ENCODE results near the gene MYH14.
"Not testable (repeated sequence)": the region's sequence is repeated elsewhere in the genome, so short reads cannot be mapped to it uniquely, and the experiment has no call there.

The MYH14 gene

DNA sequence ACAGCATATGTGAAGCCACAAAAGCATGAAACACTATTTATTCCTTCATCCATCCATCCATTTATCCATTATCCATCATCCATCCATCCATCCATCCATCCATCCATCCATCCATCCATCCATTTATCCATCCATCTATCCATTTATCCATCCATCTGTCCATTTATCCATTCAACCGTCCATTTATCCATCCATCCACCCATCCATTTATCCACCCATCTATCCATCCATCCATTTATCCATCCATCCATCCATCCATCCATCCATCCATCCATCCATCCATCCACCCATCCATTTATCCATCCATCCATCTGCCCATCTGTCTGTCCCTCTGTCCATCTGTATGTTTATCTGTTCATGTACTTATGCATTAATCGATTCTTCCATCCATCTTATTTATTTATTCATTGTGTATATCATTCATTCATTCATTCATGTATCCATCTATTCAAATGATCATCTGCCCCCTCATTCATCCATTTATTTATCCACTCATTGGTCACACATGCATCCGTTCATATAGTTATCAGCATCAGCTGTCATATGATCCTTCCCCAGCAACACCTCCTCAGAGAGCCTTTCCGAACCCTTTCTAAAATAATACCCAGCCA, 7.0 kb upstream of the MYH14 start:
- no peak for DNase-seq

DNA sequence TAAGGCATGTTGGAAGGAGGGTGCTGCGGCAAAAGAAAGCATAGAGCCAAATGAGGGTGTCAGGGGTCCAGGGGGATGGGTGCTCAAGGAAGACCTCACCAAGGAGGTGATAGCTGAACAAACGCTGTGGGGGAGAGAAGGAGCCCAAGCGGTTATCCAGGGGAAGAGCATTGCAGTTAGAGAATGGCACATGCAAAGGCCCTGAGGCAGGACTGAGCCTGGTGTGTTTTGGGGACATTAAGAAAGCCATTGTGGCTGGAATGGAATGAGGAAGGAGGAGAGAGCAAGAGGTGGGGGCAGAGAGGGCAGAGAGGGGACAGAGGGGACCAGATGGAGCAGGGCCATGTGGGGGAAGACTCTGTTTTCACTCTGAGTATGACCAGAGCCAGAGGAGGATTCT, 6.1 kb upstream of the MYH14 start:
- DNase-seq: no peak

DNA sequence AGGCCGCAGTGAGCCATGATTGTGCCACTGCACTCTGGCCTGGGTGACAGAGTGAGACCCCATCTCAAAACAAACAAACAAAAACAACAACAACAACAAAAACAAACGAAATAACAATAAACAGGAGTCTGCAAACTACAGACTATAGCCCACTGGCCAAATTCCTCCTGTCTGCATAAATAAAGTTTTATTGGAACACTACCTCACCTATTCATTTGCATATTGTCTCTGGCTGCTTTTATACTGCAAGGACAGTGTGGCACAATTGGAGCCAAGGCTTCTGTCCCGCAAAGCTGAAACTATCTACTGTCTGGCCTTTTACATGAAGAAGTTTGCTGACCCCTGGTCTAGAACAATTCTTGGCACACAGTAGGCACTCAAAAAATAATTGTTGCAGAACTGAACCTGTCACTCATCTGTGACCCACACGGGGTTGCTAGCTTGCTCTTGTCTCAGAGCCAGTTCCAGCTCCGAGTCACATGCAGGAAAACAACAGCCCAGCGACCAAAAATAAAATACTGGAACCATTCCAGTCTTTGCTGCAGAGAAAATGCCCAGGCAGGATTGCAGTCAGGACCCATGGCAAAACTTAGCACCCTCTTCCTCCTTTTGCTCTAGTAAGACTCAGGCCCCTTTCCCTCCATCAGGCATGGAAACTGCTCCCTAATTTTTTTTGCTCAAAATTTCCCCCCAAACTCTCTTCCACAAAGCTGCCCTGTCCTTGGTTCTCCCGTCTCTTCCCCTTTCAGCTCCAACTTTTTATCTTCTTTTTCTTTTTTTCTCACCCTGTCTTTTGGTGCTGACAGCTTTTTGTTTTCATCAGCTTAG, 4.8 kb upstream of the MYH14 start:
- no peak for DNase-seq

DNA sequence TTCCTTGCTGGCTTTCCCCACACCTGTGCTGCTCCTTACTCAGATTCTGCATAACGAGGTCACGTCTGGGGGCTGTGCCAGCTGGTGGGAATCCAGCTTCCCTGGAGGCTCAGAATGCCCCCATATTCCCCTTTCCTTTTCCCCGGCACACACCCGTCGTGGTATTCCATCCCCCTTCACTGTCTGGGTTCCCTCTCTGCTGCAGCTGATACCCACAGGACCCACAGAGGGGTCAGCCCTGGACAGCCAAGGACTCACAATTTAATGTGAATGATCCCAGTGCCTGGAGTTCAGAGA, 4.2 kb upstream of the MYH14 start:
- no peak for DNase-seq

DNA sequence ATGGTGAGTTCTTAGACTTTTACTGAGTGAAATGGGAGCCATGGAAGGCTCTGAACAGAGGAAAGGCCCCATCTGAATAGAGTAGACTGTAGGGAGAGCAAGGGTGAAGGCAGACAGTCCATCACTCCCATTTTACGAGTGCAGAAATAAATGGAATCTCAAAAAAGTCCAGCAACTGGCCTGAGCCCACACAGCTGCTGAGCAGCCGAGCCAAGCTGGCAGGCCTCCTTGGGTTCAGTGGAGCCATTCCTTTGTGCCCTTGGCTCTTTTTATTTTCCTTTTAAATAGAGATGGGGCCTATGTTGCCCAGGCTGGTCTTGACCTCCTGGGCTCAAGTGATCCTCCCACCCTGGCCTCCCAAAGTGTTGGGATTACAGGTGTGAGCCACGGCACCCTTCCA, 1.0 kb upstream of the MYH14 start:
- no peak for DNase-seq

DNA sequence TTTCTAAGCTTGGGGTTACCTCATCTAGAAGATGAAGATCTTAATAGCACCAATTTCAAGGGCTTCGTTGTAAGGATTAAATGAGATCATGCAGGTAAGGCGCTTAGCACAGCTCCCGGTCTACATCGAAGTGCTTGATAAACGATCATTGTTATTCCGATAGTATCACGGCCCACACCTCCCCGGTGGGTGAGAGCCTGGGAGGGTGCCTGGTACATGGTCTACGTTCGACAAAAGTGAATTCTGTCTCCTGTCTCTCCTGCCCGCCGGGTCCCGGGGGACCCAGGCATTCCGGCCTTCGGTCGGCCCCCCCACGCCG, 501 bp upstream of the MYH14 start:
- no peak for DNase-seq

DNA sequence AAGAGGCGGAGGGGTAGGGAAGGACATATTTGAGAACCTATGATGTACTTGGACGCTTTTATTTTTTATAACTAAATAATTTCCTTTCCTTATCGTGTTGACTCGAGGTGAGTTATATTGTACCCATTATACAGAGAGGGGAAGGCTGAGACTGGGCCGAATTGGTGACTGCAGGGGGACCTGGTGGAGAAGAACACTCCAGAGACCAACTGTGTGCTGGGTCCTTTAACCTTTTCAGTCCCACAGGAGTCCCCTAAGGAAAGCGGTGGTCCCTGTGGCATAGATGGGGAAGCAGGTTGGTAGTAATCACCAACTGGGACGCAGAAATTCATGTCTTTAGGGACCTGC, 633 bp downstream of the MYH14 start:
- DNase-seq: no peak

DNA sequence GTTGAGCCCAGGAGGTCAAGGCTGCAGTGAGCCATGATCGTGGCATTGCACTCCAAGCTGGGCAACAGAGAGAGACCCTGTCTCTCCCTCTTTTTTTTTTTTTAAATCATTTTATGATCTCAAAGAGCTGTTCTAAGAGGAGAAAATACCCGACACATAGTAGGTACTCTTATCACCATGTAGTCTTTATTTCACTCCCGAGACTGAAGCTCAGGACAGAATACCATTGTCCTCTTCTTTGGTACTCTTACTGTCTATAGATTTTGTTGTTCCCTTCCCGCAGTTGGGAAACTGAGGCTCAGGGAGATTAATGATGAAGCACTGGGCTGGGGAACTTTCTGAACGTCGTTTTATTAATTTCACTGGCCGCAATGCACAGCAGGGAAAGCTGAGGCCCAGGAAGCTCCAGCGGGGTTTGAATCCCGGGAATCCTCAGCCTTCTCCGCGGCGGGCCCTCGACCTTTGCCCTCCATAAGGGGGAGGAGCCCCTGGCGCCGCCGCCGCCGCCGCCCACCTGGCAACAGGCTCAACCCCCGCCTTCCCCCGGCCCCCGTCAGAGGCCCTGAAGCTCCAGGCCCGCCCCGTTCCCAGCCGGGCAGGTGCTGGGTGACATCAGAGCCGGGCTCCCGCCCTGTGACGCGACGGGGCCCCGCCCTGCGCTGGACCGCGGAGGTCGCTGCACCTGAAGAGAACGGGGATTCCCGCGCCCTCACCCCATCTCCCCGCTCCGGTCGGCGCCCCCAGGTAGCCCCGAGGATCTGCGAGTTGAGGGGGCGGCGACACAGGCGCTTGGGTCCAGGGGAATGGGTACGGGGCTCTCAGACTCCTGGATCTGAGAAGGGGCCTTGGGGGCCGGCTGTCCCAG, 1.6 kb downstream of the MYH14 start:
- no peak for DNase-seq

DNA sequence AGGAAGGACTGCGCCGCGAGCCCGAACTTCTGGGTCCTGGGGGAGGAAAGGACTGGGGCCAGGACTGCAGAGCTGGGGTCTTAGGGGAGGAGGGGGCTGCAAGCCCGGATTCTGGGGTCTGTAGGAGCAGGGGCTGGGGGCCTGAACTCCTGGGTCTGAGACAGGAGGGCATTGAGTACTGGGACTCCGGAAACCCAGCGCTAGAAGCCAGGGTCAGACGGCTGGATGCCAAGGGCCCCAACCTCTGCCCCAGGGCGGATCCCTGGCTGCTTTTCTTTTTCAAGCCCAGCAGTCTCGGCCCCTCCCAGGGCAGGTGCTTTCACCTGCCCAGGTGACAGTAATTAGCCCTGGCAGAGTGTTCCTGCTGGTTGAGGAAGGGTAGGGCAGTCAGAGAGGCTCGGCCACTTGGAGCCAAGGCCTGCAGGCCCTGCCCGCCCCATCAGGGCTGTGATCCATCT, 2.3 kb downstream of the MYH14 start:
- no peak for DNase-seq

DNA sequence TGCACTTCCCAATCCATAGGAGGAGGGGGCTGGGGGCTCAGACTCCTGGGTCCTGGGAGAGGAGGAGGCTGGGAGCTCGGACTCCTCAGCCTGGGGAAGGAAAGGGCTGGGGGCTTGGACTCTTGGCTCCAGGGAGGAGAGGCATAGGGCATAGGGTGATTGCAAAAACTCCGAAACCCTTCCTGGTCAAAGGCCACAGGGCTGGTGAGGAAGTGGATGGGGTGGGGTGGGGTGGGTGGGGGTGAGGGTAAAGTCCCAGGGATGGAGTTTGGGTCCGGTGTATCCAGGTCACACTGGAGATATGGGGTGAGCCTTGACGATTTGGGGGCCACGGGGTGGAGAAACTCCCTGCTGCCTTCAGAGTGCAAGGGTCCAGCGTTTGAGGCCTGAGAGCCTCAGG, 2.8 kb downstream of the MYH14 start:
- no peak for DNase-seq

DNA sequence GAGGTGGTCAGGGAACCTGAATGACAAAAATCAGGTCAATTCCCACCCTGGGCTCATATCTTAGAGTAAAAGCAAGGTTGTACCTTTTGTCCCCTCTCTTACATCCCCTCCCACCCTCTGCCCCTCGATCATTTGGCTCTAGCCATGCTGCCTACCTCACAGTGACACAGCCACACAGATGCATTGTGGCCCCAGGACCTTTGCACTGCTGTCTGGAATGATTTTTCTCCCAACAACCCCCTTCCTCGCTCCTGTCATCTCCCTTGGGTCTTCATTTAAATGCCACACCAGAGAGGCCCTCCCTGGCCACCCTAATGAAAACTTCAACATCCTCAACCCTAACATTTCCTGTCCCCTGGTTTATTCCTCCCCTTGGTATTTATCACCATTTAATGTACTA, 4.3 kb downstream of the MYH14 start:
- DNase-seq: no peak

DNA sequence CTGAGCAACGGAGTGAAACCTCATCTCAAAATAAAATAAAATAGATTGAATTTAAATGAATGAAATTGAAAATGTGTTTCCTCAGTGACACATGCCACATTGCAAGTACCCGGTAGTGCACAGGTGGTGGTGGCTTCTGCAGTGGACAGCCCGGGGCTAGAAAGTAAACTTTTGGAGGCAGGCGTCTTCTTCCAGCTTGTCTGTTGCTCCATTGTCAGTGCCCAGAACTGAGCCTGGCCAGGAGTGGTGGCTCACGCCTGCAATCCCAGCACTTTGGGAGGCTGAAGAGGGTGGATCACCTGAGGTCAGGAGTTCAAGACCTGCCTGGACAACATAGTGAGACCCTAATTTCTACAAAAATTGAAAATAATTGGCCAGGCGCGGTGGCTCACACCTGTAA, 5.7 kb downstream of the MYH14 start:
- no peak for DNase-seq

DNA sequence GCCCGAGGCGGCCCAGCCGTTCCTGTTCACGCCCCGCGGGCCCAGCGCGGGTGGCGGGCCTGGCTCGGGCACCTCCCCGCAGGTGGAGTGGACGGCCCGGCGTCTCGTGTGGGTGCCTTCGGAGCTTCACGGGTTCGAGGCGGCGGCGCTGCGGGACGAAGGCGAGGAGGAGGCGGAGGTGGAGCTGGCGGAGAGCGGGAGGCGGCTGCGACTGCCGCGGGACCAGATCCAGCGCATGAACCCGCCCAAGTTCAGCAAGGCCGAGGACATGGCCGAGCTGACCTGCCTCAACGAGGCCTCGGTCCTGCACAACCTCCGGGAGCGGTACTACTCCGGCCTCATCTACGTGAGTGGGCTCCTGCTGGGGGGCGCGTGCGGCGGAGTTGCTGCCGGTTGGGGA, 7.0 kb downstream of the MYH14 start:
- DNase-seq: no peak

DNA sequence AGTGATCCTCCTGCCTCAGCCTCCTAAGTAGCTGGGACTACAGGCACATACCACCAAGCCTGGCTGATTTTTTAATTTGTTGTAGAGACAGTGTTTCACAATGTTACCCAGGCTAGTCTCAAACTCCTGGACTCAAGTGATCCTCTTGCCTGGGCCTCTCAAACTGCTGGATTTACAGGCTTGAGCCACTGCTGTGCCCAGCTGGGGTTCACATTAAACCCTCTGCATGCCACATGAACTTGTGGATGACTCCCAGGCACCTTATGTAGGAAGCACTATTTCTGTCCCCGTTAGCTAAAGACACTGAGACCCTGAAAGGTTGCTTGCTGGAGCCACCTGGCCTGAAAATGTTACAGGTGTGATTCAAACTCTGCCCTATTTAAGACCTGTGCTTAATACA, 10.5 kb downstream of the MYH14 start:
- DNase-seq: no peak

DNA sequence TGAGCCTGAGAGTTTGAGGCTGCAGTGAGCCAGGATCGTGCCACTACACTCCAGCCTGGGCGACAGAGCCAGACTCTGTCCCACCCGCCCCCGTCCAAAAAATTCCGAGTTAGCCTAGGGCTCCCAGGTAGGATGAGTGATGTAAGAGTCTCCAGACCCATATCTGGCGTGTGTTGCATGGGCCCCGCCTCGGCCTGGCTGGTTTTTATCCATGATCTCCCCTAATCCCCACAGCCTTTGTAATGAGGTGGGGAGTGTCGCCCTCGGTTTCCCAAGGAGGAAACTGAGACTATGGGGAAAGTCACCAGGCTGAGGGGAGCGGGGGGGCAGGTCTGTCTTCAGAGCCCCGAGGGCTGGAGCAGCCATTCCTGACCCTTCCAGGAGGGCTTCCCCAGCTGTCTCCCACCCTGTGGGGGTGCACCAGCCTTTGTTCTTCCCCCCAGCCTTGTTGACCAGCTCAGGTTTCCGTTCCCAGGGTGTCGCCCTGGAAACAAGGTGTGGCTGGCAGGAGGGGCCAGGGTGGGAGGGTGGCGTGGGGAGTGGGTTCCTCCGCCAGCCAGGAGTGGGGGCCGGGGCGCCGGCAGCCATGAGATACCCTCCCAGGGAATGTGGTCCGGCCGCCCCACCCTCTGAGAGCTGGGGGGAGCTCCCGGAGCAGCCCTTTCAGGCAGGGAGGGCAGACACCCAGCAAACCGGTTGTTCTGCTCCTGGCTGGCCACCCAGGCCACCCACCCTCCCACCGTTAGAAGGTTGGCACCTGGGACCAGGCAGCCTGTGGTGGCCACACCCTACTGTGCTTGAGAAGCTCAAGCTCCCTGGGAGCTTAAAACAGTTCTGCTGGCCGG, 11.5 kb downstream of the MYH14 start:
- no peak for DNase-seq

DNA sequence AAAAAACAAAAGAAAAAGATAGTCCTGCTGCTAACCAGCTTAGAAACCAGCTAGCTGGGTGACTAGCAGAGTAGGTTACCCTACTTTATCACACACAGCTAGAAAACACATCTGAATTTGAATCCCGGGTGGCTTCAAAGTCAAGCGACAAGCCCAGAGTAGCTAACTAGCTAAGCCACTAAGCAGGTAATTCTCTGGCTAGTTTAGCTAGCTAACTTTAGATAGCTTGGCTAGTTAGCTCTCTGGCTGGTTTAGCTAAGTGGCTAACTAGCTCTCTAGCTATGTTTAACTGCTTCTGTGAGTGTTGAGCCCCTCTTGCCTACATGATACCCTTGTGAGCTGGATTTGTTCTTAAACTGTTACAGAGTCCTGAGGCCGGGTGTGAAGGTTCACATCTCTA, 12.4 kb downstream of the MYH14 start:
- DNase-seq: no peak

DNA sequence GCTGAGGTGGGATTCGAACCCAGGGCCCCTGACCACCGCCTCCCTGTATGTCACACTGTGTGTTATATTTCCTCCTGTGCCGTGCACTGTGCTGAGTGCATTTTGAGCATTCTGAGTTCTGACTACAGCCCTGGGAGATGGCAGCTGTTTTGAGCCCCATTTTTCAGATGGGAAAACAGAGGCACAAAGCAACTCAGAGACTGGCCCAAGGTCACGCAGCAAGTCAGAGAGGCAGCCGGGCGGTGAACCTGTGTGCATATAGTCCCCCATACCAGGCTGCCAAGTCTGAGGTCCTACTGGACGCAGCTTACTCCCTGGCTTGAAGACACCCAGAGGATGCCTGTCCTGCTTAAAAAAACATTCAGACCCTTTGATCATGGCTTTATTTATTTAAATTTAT, 17.7 kb downstream of the MYH14 start:
- DNase-seq: no peak

DNA sequence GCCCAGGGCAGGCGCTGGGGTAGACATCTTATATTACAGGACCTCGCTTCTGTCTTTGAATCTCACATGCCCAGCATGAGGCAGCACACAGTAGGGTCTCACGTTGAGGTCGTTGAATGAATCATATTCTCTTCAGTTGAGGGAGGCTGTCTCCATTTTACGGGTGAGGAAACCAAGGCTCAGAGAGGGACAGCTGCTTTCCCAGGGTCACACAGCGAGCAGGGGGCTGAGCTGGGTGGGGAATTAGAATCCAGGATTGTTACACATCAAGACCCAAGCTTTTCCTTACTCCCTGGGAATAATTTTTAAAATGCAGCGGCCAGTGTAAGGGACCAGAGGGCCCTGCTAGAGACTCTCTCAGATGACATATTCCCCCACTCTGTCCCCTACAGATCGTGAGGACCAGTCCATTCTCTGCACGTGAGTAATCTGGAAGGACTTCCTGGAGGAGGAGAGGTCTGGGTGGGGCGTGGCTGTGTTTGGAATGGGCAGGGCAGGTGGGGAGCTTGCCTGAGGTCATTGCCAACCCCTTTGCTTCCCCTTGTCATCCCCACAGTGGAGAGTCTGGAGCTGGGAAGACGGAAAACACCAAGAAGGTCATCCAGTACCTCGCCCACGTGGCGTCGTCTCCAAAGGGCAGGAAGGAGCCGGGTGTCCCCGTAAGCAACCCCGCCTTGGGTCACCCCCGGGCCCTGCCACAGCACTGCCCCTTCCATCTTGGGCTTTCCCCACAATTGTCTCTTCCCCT, 19.4 kb downstream of the MYH14 start:
- no peak for DNase-seq

DNA sequence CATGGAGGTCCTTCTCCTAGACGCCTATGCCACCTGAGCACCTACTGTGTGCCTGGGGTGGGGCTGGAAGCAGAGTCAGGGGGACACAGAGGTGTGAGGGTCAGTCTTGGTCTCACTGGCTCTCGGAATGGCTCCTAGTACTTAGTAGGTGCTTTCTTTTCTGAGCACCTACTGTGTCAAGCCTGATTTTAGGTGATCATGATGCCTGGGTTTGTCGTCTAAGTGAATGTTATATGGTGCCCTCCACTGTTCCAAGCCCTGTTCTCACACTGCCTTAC, 20.0 kb downstream of the MYH14 start:
- no peak for DNase-seq

DNA sequence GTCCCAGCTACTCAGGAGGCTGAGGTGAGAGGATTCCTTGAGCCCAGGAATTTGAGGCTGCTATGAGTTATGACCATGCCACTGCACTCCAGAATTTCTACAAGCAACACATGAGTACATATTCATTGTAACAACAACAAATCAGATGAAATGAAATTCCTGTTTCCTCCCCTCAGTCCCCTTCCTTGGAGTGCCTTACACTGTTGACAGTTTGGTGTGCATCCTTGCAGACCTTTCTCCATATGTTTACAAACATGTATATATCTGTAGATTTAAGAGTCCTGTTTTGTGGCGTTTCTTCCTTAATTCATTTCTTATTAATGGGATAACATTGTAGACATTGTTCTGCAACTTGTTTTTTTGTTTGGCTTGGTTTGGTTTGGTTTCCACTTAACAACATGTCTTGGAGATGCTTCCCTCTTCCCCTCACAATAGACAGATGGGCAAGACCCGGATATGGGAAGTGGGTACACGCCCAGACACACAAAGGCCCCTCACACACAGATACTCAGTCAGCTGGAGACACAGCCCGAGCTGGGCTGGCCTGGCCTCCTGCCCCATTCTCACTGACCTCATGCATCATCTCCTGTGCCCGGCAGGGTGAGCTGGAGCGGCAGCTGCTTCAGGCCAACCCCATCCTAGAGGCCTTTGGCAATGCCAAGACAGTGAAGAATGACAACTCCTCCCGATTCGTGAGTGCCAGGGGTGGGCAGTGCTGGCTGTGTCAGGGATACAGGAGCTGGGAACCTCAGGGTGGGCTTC, 21.7 kb downstream of the MYH14 start:
- no peak for DNase-seq

DNA sequence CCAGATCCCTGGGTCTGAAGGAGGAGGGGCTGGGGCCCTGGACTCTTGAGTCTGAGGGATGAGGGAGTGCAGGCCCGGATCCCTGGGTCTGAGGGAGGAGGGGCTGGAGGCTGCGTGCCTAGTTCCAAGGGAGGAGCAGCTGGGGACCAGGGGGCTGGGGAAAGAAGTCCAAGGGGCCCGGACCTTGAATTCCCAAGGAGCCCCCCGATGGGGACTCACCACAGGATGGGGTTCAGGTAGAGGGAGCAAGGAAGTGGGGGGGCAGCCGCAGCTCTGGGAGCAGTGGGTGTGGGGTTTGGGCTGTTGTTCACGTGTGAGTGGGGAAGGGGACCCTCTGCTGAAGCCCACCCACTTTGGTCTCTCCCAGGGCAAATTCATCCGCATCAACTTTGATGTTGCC, 23.1 kb downstream of the MYH14 start:
- no peak for DNase-seq

DNA sequence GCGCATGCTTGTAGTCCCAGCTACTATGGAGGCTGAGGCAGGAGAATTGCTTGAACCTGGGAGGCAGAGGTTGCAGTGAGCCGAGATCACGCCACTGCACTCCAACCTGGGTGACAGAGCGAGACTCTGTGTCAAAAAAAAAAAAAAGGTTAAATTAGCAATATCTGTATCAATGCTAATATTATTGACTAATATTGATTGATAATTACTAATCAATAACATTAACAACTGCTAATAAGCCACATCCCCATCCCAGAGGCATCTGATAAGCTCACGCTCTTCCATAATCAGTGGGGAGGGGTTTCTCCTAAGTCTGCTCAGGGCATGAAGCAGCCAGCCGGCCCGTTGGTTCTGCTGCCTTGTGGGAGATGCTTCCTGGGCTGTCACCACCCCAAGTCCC, 24.7 kb downstream of the MYH14 start:
- not testable (repeated sequence) for DNase-seq

Measured in NCI-H226 (cell line).